ENCODE data around the gene GMIP.
"Not testable (repeated sequence)": the region's sequence is repeated elsewhere in the genome, so short reads cannot be mapped to it uniquely, and the experiment has no call there.

GMIP gene, protein sequence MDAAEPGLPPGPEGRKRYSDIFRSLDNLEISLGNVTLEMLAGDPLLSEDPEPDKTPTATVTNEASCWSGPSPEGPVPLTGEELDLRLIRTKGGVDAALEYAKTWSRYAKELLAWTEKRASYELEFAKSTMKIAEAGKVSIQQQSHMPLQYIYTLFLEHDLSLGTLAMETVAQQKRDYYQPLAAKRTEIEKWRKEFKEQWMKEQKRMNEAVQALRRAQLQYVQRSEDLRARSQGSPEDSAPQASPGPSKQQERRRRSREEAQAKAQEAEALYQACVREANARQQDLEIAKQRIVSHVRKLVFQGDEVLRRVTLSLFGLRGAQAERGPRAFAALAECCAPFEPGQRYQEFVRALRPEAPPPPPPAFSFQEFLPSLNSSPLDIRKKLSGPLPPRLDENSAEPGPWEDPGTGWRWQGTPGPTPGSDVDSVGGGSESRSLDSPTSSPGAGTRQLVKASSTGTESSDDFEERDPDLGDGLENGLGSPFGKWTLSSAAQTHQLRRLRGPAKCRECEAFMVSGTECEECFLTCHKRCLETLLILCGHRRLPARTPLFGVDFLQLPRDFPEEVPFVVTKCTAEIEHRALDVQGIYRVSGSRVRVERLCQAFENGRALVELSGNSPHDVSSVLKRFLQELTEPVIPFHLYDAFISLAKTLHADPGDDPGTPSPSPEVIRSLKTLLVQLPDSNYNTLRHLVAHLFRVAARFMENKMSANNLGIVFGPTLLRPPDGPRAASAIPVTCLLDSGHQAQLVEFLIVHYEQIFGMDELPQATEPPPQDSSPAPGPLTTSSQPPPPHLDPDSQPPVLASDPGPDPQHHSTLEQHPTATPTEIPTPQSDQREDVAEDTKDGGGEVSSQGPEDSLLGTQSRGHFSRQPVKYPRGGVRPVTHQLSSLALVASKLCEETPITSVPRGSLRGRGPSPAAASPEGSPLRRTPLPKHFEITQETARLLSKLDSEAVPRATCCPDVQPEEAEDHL

DNA sequence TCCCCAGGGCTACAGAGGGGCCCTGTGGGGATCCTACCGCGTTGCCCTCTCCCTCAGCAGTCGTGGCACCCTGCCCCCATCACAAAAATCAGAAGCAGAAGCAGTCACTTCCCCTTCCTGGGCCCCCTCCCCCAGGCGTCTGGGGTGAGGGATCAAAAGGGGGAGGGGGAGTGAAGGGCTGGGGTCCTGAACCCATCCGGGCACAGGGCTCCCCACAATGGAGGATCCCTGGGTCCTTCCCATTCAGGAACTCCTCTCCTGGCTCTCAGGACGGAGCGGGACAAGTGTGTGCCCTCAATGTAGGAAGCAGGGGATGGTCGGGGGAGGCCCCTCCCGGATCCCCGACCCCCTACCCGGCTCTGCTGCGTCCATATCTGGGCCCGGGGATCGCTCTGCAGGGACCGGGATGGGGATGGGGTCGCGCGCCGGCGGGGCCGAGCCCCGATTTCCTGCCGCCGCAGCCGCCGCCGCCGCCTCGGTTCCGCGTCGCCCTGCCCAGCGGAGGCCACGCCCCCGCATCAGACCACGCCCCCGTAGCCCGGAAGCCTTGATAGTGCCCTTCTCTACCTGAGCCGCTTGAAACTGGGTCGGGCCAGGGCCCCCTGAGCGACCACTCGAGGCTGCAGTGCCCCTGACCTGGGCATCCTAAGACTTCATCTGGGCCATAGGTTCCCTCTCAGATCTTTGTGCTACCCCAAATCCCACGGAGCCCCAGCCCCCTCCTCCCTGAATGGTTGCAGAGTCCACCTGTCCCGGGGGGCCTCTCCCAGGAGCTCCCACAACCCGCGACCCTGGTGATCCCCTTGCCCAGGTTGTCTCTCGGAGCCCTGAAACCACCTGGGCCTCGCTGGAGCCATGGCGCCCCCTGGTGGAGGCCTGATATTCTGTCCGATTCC, at the start of gene GMIP:
GMIP (minus strand) TSS at position 500 of the 896 bp plus-strand sequence; CDS start at position 372, 128 bp downstream.
- DNase-seq (ENCODE audit: low read depth): no peak

DNA sequence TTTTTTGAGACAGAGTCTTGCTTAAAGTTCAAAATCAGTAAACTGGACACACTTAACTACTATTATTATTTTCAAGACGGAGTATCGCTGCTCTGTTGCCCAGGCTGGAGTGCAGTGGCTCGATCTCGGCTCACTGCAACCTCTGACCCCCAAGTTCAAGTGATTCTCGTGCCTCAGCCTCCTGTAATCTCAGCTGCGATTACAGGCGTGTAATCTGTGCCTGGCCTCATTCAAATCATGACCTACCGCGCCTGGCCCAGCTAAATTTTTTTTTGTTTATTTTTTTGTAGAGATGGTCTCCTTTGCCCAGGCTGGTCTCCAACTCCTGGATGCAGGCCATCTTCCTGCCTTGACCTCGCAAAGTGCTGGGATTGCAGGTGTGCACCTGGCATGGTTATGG, 48.2 kb upstream of the GMIP start:
- DNase-seq (ENCODE audit: low read depth): no peak

DNA sequence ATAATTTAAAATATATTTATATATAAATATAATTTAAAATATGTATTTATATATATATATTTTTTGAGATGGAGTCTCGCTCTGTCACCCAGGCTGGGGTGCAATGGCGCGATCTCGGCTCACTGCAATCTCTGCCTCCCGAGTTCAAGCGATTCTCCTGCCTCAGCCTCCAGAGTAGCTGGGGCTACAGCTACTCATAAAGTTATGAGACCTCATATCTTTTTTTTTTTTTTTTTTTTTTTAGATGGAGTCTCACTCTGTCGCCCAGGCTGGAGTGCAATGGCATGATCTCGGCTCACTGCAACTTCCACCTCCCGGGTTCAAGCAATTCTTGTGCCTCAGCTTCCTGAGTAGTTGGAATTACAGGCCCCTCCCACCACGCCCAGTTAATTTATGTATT, 45.6 kb upstream of the GMIP start:
- not testable (repeated sequence) for DNase-seq (ENCODE audit: low read depth)

DNA sequence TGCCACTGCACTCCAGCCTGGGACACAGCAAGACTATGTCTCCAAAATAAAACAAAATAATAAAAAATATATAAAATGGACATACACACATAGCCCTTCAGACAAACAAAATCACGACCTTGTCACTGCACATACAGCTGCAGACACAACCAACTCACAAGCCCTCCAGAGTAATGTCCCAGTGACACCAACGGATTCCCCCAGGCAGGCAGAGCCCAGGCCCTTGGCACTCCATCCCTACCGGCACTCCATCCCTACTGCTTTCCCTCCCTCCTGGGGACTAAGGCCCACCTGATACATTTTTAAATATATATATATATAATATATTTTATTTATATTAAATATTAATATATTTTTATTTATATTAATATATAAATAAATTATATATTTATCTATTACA, 43.6 kb upstream of the GMIP start:
- DNase-seq (ENCODE audit: low read depth): no peak

DNA sequence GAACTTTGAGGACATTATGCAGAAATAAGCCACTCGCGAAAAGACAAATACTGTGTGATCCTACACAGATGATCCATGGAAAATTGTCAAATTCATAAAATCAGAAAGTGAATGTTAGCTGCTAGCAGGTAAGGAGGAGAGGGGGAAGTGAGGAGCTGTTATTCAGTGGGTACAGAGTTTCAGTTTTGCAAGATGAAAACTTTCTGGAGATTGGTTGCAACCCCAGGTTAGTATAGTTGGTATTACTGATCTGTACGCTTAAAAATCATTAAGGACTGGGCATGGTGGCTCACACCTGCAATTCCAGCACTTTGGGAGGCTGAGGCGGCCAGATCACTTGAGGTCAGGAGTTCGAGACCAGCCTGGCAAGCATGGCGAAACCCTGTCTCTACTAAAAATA, 43.1 kb upstream of the GMIP start:
- no peak for DNase-seq (ENCODE audit: low read depth)

GRCh38 chr19:19686119-19686518, 42.7 kb upstream of the GMIP start:
- not testable (repeated sequence) for DNase-seq (ENCODE audit: low read depth)

- no peak for DNase-seq (ENCODE audit: low read depth)
These were observed 36.0 kb upstream of the GMIP start for GRCh38 chr19:19679176-19680073.

- no peak for DNase-seq (ENCODE audit: low read depth)
These were observed 34.1 kb upstream of the GMIP start for GRCh38 chr19:19677579-19677978.

DNA sequence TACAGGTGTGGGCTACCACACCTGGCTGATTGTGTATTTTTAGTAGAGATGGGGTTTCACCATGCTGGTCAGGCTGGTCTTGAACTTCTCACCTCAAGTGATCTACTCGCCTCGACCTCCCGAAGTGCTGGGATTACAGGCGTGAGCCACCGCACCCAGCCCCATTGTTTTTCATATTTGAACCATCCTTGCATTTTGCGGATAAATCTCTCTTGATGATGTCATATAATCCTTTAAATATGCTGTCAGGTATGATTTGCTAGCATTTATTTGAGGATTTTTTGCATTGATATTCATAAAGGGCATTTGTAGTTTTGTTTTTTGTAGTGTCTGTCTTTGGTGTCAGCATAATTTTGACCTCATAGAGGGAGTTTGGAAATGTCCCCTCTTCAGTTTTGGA, 30.9 kb upstream of the GMIP start:
- DNase-seq (ENCODE audit: low read depth): no peak

- no peak for DNase-seq (ENCODE audit: low read depth)
These were observed 29.4 kb upstream of the GMIP start for GRCh38 chr19:19672816-19673215.

GRCh38 chr19:19670070-19670551, 26.7 kb upstream of the GMIP start:
- no peak for DNase-seq (ENCODE audit: low read depth)

DNA sequence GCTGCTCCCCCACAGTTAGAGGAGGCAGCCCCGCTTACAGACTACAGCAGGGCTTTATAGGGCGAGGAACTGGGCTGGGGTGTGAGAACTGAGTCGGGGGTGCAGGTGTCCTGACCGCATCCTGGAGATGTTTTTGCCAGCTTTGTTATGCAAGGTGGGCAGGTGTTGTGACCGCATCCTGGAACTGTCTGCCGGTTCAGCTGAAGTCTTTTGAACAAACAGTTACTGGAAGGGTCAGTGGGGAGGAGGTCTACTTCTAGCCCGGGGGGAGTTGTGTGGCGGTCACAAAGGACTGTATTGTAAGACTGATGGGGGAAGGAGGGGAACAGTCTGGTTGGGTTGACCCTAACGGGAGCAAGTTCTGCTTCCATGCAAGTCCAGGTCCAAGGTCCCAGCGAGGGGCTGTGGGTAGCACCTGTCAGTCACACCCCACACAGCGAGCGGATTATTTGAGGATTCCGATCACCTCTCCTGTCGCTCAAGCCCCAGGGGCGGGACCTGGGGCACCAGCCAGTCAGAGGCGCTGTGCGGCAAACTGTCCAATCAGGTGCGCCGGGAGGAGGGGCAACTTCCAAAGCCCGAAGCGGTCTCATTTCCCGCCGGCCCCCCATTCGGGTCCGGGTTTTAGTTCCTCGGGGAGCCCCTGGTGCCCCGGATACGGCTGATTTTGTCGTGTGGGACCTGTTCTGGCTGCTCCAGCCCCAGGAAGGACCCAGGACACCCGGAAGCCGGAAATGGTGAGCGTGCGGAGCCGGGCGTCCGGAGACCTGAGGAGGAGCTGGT, 25.0 kb upstream of the GMIP start, which contains the start of gene ZNF101:
ZNF101 (plus strand) TSS at position 610 of the 783 bp plus-strand sequence; CDS start at position 735, 125 bp downstream.
- peak; percentile 23 for DNase-seq (ENCODE audit: low read depth)

GRCh38 chr19:19665420-19665948, 22.0 kb upstream of the GMIP start:
- DNase-seq (ENCODE audit: low read depth): not testable (repeated sequence)

GRCh38 chr19:19663256-19664120, 20.0 kb upstream of the GMIP start, which contains the start of gene ATP13A1:
Gene ATP13A1 (minus strand): TSS chr19:19663676. CDS start chr19:19663666, 10 bp downstream.
- peak; percentile 85 for DNase-seq (ENCODE audit: low read depth)

DNA sequence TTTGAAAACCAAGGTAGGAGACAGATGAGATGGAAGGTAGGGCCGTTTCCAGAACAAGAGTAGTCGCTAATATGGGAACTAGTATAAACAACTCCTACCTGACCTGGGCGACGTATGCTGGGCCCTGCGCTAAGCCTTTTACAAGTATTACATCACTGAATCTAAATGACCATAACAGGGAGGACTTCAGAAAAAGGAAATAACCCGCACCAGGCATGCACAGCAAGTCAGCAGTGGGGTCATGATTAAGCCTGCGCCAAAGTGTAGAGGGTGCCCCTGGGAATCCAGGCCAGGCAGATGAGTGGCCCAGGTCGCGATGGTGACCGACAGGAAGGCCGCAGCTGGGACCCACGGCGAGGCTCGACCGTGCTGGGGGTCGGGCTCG, 19.4 kb upstream of the GMIP start:
- DNase-seq (ENCODE audit: low read depth): no peak

DNA sequence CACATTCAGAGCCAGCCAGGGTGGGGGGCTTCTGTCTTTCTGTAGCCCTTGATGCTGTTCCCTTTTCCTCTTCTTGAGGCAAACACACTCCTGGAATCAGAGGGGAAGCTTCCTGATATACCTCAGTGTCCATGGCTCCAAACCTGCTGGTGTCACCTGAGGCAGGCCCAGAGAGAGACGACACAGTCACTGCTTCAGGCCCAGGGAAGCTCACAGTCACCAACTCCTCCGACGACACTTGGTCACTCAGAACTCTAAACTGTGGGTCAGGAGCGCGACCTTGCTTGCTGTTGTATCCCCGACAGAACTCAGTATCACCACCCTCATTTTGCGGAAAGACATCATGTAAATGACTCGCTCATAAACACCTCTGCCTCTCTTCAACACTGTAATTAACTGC, 18.9 kb upstream of the GMIP start:
- no peak for DNase-seq (ENCODE audit: low read depth)

DNA sequence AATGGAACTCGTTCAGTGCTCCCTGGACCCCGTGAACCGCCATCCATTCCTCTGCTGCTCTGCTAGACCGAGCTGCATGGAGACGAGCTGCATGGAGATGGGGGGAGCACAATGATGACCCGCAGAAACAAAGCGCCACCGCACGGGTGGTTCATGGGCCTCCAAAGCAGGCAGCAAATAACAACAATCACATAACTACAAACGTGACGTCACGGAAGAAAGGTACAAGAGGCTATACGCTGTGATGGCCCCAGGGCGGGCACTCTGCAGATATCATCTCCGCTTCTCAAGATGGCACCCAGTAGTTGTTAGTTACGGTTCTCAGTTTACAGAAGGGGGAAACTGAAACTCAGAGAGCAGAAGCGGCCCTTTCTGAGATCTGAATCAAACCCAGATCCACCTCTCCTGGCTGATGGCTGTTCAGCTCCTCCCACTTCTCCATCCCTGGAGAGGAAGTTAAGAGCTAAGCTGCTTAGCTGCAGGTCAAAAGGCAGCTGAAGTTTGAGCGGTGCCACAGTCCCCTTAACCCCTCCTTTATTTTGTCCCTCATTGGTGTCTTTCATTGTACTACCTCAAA, 18.3 kb upstream of the GMIP start:
- no peak for DNase-seq (ENCODE audit: low read depth)

DNA sequence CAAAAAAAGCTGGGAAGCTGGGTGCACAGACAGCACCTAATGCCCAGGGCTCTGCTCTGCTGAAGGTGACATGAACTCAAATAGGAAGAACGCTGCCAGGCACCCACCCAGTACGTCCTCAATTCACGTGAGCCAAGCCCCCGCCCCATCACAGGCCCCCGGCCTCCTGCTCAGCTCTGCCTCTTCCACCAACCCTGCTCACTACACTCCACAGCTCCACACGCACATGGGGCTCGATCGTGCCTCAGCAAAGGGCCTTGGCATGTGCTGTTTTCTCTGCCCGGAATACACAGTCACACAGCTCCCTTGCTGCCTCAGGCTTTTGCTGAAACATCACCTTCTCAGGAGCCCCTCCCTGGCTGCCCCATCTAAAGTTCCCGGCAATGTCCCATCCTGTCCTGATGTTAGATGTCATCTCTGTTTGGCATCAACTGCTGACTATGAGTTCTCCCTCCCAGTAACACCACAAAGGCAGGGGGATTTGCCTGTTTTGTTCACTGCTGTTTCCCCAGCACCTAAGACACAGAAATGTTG, 17.8 kb upstream of the GMIP start:
- no peak for DNase-seq (ENCODE audit: low read depth)

Data from HS-27A (cell line).